ENCODE data around the gene ACVR1B.

ACVR1B gene

DNA sequence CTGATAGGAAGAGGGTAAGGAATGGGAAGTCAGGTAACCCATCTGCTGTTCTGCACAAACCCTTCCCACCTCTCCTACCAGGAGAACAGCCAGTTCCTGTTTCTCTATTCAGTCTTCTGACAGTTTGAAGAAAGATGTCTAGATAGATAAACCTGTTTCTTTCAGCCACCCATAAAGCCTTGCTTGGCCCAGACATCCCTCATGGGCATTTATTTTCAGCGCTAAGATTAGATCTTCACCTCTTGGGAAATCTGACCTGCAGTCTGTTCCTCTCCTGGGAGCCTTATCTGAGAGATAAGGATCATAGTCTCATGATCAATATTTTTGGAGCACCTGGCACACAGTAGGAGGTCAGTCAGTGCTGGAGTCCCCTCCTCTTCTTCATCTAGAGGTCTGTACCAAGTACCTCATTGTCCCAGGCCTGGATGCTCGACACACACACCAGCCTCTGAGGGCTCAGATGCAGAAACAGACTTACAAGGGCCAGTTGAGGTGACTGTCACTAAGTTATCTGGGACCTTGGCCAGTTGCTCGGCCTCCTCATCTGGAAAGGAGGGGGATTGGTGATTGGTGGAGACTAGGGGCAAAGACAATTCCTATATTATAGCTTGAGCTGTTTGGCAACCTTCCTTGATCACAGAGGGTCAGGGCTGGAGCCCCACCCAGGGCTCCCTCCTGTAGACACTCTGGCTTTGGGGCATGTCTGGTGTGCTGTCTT is 26.0 kb upstream of the ACVR1B start:
- TF ChIP-seq, protein P1, sequence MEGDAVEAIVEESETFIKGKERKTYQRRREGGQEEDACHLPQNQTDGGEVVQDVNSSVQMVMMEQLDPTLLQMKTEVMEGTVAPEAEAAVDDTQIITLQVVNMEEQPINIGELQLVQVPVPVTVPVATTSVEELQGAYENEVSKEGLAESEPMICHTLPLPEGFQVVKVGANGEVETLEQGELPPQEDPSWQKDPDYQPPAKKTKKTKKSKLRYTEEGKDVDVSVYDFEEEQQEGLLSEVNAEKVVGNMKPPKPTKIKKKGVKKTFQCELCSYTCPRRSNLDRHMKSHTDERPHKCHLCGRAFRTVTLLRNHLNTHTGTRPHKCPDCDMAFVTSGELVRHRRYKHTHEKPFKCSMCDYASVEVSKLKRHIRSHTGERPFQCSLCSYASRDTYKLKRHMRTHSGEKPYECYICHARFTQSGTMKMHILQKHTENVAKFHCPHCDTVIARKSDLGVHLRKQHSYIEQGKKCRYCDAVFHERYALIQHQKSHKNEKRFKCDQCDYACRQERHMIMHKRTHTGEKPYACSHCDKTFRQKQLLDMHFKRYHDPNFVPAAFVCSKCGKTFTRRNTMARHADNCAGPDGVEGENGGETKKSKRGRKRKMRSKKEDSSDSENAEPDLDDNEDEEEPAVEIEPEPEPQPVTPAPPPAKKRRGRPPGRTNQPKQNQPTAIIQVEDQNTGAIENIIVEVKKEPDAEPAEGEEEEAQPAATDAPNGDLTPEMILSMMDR (IDR thresholded peaks at IDR 0.05): no peak
- Histone ChIP-seq H3K4me3 (ENCODE audit: low read depth in 1 of 2, low read length in 1 of 2) (no peak overlapping the region), H3K9me3 (no peaks in the 10 kb centered on the region), H3K4me1 (ENCODE audit: control insufficient read depth in 1 of 2, insufficient read depth in 1 of 2, low read depth in 1 of 2, low read length in 1 of 2) (peaks cover 11 to 13% of the 10 kb centered on the region in 2 experiments), H3K27ac (no peak overlapping the region), H3K27me3 (peaks cover 6% of the 10 kb centered on the region), H3K36me3 (no peaks in the 10 kb centered on the region)

DNA sequence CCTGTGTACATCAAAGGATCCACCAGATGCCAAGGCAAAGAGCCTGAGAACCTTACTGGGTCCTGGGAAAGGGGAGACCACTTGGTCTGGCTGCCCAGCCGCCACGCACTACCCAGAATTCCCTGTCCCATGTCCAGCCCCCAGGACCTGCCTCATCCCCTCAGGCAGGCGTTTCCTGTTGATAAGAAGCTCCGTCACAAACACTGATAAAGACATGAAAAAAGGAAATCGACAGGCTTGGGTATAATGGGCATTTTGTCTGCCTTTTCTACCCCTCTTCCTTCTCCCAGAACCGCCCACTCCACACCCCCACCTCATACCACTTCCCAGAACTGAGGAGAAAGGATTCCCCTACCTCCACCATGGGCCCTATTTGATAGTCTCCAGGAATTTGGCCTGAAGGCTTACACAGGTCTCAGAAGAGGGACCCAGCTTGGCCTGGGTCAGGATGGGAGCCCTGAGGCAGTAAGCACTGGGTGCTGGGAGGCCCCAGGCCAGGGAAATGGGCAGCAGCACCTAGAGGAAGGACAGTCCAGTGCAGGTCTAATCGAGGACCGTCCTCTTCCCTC is 25.4 kb upstream of the ACVR1B start:
- no peaks in the 10 kb centered on the region for H3K9me3 ChIP-seq
- H3K4me1 ChIP-seq (ENCODE audit: control insufficient read depth in 1 of 2, insufficient read depth in 1 of 2, low read depth in 1 of 2, low read length in 1 of 2): peaks cover 11 to 13% of the 10 kb centered on the region in 2 experiments
- H3K27me3 ChIP-seq: peaks cover 6% of the 10 kb centered on the region
- no peak overlapping the region for H3K4me3 ChIP-seq (ENCODE audit: low read depth in 1 of 2, low read length in 1 of 2)
- H3K36me3 ChIP-seq: no peaks in the 10 kb centered on the region
- TF ChIP-seq, protein P1 (IDR thresholded peaks at IDR 0.05): no peak
- no peak overlapping the region for H3K27ac ChIP-seq

GRCh38 chr12:51926718-51927117 is 24.8 kb upstream of the ACVR1B start:
- Histone ChIP-seq H3K27me3 (peaks cover 6% of the 10 kb centered on the region), H3K9me3 (no peaks in the 10 kb centered on the region), H3K27ac (no peak overlapping the region), H3K4me1 (ENCODE audit: control insufficient read depth in 1 of 2, insufficient read depth in 1 of 2, low read depth in 1 of 2, low read length in 1 of 2) (peaks cover 11 to 13% of the 10 kb centered on the region in 2 experiments), H3K36me3 (no peaks in the 10 kb centered on the region), H3K4me3 (ENCODE audit: low read depth in 1 of 2, low read length in 1 of 2) (no peak overlapping the region)
- TF ChIP-seq, protein P1 (IDR thresholded peaks at IDR 0.05): peak; percentile 37

- no peaks in the 10 kb centered on the region for H3K9me3 ChIP-seq
- H3K36me3 ChIP-seq: no peaks in the 10 kb centered on the region
- H3K27ac ChIP-seq: no peak overlapping the region
- TF ChIP-seq, protein P1 (IDR thresholded peaks at IDR 0.05): no peak
- no peaks in the 10 kb centered on the region for H3K4me1 ChIP-seq (ENCODE audit: control insufficient read depth in 1 of 2, insufficient read depth in 1 of 2, low read depth in 1 of 2, low read length in 1 of 2)
- no peaks in the 10 kb centered on the region for H3K27me3 ChIP-seq
- no peak overlapping the region for H3K4me3 ChIP-seq (ENCODE audit: low read depth in 1 of 2, low read length in 1 of 2)
These were observed 19.1 kb upstream of the ACVR1B start for GRCh38 chr12:51932218-51933076.

DNA sequence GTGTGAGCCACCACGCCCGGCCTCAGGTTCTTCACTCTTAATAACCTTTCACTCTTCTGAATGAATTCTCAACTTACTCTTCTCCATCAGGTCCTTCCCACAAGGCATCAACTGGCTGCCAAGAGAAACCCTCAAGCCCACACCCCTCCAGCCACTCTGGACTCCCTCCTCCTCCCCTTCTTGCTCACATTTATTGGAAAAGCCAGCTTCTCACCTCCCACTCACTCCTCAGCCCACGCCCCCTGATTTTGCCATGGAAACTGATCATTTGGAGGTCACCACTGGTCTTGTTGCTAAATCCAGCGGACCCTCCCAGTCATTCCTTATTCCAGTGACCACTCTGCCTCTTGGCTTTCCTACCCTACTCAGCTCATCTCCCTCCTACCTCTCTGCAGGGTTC is 17.4 kb upstream of the ACVR1B start:
- H3K27me3 ChIP-seq: no peaks in the 10 kb centered on the region
- no peaks in the 10 kb centered on the region for H3K36me3 ChIP-seq
- no peak overlapping the region for H3K27ac ChIP-seq
- H3K9me3 ChIP-seq: no peaks in the 10 kb centered on the region
- no peaks in the 10 kb centered on the region for H3K4me1 ChIP-seq (ENCODE audit: control insufficient read depth in 1 of 2, insufficient read depth in 1 of 2, low read depth in 1 of 2, low read length in 1 of 2)
- H3K4me3 ChIP-seq (ENCODE audit: low read depth in 1 of 2, low read length in 1 of 2): no peak overlapping the region
- TF ChIP-seq, protein P1 (IDR thresholded peaks at IDR 0.05): no peak

All from neutrophil (primary cell).